ENCODE data around the gene GPC6. TPM values are rescaled to one million over a fixed set of nuclear protein-coding genes. Genes with fewer than 3 reads are reported as not detected.

Gene GPC6
- total RNA-seq, 1 donor from 2014 or later, result 38.9 TPM

GRCh38 chr13:93499991-93500390 lies 273.4 kb downstream of the GPC6 start:
- DNase-seq (ENCODE audit: low read depth), result no peak

GRCh38 chr13:93502071-93502470 lies 275.5 kb downstream of the GPC6 start:
- DNase-seq (ENCODE audit: low read depth), result no peak

- DNase-seq (ENCODE audit: low read depth), result no peak
Measured at GRCh38 chr13:93502987-93503615, 276.5 kb downstream of the GPC6 start.

GRCh38 chr13:93505104-93505952 lies 278.7 kb downstream of the GPC6 start:
- peak; percentile 42 for DNase-seq (ENCODE audit: low read depth)

GRCh38 chr13:93511011-93511410 lies 284.4 kb downstream of the GPC6 start:
- DNase-seq (ENCODE audit: low read depth), result no peak

GRCh38 chr13:93515267-93515666 lies 288.7 kb downstream of the GPC6 start:
- DNase-seq (ENCODE audit: low read depth), result no peak

GRCh38 chr13:93517658-93518057 lies 291.1 kb downstream of the GPC6 start:
- no peak for DNase-seq (ENCODE audit: low read depth)

- DNase-seq (ENCODE audit: low read depth), result no peak
Measured at GRCh38 chr13:93521307-93521706, 294.7 kb downstream of the GPC6 start.

- DNase-seq (ENCODE audit: low read depth), result peak; percentile 54
Measured at GRCh38 chr13:93522501-93522900, 295.9 kb downstream of the GPC6 start.

GRCh38 chr13:93525087-93525486 lies 298.5 kb downstream of the GPC6 start:
- DNase-seq (ENCODE audit: low read depth), result no peak

GRCh38 chr13:93527748-93528297 lies 301.2 kb downstream of the GPC6 start:
- DNase-seq (ENCODE audit: low read depth), result no peak

- peak; percentile 42 for DNase-seq (ENCODE audit: low read depth)
Measured at GRCh38 chr13:93529961-93530360, 303.4 kb downstream of the GPC6 start.

GRCh38 chr13:93534181-93534700 lies 307.6 kb downstream of the GPC6 start:
- no peak for DNase-seq (ENCODE audit: low read depth)

GRCh38 chr13:93535251-93535650 lies 308.6 kb downstream of the GPC6 start:
- DNase-seq (ENCODE audit: low read depth), result peak; percentile 62

GRCh38 chr13:93539914-93540313 lies 313.3 kb downstream of the GPC6 start:
- DNase-seq (ENCODE audit: low read depth), result no peak

GRCh38 chr13:93547886-93548285 lies 321.3 kb downstream of the GPC6 start:
- peak; percentile 38 for DNase-seq (ENCODE audit: low read depth)

GRCh38 chr13:93549326-93550005 lies 322.9 kb downstream of the GPC6 start:
- DNase-seq (ENCODE audit: low read depth), result peak; percentile 61

- no peak for DNase-seq (ENCODE audit: low read depth)
Measured at GRCh38 chr13:93550236-93550635, 323.6 kb downstream of the GPC6 start.

GRCh38 chr13:93552596-93552995 lies 326.0 kb downstream of the GPC6 start:
- DNase-seq (ENCODE audit: low read depth), result no peak

GRCh38 chr13:93554514-93554913 lies 327.9 kb downstream of the GPC6 start:
- DNase-seq (ENCODE audit: low read depth), result no peak

- DNase-seq (ENCODE audit: low read depth), result peak; percentile 26
Measured at GRCh38 chr13:93558637-93559036, 332.0 kb downstream of the GPC6 start.

- peak; percentile 100 for DNase-seq (ENCODE audit: low read depth)
Measured at GRCh38 chr13:93559718-93560117, 333.1 kb downstream of the GPC6 start.

Measured in renal cortical epithelial cell (primary cell).